NCI-H345 treated with DMSO at 0.1 percent for 48 hours (cell line): ENCODE results near the gene MMP12.
"Not testable (repeated sequence)": the region's sequence is repeated elsewhere in the genome, so short reads cannot be mapped to it uniquely, and the experiment has no call there.

Source experiments
- DNase-seq: peaks from one replicate; lab custom pipeline; 2025; ENCODE audit not compliant: unreplicated experiment; lab: John Stamatoyannopoulos, UW

MMP12 gene

DNA sequence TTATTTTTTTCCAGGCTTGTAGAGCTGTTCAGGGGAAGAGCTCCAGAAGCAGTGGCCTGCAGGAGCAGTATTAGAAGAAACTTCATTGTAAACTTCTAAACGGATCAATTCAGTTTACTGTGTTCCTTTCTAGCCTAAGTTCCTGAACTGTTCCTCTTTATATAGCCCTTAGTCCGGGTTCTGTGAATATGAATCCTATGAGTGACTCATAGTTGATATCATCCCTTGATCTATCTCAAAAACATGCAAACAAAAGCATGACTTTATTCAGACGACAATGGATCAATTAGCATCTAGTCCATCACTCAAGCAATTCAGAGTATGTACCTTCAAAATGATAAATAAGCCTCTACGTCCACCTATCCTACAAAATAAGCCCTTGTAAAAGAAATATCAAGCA, at the start of gene MMP12:
TSS of gene MMP12 (minus strand) at position 131 of the 400 bp plus-strand sequence. CDS start at position 86, 45 bp downstream.
- DNase-seq = no peak

DNA sequence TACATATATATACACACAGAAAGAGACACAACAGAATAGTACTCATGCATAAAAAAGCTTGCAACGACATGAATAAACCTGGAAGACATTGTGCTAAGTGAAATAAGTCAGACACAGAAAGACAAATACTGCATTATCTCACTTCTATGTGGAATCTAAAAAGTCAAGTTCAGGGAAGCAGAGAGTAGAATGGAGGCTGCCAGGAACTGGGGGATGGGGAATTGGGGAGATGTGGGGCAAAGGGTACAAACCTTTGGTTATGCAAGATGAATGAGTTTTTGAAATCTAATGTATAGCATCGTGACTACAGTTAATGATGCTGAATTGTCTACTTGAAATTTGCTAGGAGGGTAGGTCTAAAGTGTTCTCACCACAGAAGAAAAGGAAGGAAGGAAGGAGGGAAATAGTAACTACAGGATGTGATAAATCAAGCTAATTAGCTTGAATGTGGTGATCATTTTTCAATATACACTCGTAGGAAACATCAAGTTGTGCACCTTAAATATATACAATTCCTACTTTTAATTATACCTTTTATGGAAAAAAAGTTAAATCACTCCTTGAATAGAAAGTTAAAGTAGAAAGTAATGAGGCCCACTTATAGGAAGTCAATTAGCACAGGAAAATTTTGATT, 46.9 kb upstream of the MMP12 start:
- DNase-seq = no peak

DNA sequence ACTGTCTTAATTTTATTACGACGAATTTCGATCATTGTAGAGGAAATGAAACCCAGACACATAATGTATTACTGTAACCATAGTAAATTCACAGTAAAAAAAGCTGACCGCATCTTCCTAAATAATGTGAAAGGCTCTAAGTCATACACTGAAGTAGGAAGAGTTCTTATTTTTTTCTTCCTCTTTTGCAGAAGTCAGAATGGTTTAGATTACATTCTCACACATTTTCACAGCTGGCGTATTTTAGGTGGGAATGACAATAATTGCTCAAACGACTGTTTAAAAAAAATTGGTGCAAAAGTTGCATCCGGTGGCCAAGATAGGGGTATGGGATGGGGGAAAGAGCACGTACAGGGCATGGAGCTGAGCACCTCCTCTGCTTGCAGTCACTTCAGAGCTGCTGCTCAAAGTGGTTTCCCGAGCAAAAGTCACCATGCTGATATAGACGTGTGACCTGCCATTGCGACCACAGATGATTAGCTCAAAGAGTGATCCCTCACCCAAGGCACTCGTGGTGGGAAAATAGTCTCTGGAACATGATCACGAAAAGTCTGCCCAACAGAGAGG, 45.4 kb upstream of the MMP12 start:
- no peak for DNase-seq

DNA sequence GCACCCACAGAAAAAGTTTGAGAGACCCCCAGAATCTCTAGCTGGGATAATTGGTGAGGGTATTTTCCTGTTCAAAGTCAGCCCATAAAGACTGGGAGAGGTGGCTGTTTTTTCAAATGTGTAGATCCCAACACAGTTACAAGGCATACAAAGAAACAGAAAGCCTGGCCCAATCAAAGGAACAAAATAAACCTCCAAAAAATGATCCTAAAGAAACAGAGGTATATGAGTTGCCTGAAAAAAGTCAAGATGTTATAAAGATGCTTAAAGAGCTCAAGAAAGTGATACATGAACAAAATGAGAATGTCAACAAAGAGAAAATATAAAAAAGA, 40.2 kb upstream of the MMP12 start:
- no peak for DNase-seq

DNA sequence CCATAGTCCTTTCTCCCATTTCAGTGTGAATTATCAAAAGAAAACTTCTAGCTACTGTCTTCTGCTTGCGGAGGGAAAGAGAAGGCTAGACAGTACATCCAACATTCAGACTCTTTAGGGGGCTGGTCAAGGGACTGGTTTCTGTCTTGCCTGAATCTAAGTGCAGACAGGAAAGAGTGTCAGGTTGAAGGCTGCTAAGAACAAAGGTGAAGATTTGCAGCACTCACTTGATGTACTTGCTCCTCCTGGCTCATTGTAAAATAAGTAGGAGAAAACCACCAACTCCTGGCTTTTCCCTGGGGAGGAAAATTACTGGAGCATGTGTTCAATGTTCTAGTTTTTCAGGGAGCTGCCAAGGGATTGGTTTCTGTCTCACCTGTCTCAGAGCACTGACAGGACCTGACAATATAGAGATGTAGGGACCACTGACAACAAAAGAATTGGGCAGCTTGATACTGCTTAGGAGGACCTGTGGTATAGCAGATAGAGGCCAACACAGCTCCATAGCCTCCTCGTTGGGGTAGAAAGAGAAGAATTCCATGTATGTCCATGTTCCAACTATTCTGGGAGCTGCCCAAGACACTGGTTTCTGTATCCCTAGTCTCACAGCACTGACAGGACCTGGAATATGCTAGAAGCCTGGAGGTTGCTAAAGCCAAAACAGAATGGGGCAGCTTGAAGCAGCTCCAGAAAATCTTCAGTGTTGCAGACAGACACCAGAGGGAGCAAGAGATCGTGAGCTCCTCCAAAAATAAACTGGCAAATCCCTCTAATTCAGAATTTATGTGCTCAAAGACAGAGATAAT, 39.7 kb upstream of the MMP12 start:
- DNase-seq = no peak

DNA sequence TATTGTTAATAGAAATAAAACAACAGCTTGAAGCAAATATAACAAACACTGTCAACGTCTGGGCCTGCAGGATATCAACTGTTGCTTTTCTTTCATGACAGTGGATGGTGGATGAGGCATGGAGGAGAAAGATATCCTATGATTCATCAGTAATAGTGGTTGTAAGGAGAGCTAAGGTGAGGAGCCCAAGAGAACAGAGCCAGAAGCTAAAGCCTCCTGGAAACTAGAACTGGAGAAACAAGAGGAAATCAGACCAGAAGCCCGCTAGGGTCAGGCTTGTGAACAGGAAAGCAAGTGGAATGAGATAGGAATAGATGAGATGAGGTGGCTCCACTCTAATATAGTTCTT, 37.7 kb upstream of the MMP12 start:
- no peak for DNase-seq

DNA sequence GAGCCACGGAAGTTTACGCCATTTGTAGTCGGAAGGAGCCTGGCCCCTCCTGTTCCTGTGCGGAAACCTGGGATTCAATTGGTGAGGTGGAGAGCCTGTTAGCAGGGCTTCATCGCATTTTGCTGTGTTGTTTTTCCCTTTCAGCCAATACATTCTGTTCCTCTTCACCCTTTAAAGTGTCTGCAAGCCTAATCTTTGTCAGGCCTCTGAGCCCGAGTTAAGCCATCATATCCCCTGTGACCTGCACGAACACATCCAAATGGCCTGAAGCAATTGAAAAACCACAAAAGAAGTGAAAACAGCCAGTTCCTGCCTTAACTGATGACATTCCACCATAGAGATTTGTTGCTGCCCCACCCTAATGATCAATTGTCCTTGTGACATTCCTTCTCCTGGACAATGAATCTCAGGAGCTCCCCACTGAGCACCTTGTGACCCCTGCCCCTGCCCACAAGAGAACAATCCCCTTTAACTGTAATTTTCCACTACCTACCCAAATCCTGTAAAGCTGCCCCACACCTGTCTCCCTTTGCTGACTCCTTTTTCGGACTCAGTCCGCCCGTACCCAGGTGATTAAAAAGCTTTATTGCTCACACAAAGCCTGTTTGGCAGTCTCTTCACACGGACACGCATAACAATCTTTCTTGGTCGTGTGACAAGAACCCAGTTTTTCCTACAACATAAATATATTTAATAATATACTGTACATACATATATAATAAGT, 37.1 kb upstream of the MMP12 start:
- DNase-seq = no peak

DNA sequence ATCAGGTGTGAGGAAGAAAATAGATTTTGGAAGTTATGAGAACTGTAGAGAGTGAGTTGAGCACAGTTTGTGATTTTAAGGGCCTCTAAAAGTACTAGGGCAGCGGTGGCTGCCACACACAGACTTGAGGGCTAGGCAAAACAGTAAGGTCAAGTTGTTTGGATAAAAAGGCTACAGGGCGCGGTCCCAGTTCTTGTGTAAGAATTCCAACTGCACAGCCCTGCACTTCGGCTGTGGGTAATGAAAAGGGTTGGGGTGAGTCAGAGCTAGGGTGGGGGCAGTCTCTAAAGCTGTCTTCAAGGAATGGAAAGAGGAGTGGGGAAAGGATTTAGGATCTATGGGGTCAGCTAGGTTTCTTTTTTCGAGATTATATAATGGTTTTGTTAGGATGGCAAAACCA, 31.1 kb upstream of the MMP12 start:
- not testable (repeated sequence) for DNase-seq

DNA sequence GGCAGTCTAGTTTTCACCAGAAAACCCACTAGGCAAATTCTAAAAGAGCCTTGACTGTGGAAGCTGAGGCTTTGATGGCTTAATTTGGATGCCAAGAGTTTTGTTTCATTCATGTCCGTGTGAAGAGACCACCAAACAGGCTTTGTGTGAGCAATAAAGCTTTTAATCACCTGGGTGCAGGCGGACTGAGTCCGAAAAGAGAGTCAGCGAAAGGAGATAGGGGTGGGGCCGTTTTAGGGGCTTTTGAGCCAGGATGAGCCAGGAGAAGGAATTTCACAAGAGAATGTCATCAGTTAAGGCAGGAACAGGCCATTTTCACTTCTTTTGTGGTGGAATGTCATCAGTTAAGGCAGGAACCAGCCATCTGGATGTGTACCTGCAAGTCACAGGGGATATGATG, 29.1 kb upstream of the MMP12 start:
- not testable (repeated sequence) for DNase-seq

DNA sequence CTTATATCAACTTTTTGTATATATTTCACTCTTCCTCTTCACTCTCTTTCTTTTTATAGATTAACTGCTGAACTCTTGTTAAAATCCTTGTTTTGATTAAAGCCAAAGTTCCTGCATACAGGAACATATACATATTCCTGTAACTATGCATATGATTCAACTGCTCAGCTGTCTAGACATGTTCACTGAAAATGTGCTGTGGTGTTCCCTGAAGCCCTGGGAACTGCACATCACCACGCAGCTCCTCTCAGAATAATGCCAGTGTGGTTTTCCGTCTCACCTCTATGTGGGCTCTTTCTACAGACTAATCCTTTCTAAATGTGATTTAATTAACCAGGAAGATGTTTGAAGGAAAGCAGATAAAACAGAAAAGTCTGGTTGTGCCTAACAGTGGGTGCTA, 25.6 kb upstream of the MMP12 start:
- DNase-seq = no peak

DNA sequence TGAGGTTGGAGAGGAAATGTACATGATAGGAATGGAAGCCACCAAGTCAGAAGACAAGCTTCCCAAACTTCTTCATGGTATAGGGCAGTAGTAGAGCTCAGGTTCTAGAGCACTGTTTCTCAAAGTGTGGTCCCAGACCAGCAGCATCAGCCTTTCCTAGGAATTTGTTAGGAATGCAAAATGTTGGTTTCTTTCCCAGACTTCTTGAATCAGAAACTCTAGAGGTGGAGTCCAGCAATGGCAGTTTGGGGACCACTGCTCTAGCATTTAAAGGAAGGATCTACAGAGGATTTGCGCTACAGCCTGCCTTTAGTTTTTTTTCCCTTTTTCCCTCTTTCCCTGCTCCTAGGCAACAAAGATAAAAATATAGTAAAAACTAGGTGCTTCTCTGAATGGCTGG, 17.0 kb upstream of the MMP12 start:
- no peak for DNase-seq

DNA sequence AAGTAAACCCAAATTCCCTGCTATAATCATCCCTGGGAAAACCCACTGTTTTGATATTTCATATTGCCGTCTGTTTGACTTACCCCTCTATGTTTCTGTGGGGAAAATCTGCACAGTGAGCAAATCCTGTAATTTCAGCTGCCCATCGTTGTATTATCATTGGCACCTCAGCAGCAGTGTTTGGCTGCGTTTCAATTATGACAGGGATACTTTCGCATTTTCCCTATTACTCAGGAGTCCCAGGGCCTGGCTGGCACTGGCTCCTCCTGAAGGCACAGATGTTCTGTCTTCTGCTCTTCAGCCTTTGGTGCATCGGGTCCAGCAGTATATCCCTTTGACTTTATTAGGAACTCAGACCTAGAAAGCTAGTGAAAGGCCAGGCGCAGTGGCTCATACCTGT, 12.2 kb upstream of the MMP12 start:
- DNase-seq = no peak

DNA sequence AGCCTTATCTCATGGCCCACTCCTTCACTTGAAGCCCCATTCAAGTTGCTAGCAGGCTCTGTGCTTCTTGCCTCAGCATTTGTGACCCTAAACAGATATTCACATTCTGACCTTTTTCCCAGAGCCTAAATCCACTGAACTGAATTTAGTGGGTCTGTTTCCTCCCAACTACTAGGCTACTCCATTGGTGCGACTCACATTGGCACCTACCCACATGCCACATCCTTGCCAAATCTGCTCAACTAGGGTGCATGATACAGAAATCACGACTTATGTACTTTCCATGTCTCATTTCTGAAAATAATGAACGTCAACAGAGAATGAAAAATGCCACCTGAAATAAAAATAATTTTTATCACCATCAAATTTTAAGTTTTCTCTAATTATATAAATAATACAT, 8.4 kb upstream of the MMP12 start:
- no peak for DNase-seq

DNA sequence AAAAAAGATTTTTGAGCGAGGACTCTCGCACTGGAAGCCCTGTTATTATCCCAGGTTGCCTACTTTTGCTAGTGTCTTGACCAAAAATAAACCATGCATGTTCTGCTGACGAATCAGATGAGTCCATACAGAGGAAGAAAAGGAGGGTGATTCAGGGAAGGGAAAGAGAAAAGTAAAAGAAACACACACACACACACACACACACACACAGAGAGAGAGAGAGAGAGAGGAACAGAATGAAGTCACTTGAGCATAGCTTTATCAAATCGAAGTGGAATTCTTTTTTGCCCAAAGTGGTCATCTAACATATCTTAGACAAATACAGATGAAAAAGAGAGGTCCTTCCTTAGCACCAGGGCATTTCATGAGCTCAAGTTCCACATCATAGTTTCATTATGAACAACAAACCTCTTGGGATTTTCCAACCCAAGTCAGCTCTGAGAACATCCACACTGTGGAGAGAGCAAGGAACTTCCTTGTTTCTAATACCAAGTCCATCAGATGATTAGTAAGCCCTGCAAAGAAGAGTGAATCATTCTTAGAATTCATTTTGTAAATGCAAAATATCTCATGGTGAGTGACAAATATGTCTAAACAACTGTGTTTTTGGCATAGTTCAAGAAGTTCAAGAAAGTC, 7.7 kb upstream of the MMP12 start:
- no peak for DNase-seq

DNA sequence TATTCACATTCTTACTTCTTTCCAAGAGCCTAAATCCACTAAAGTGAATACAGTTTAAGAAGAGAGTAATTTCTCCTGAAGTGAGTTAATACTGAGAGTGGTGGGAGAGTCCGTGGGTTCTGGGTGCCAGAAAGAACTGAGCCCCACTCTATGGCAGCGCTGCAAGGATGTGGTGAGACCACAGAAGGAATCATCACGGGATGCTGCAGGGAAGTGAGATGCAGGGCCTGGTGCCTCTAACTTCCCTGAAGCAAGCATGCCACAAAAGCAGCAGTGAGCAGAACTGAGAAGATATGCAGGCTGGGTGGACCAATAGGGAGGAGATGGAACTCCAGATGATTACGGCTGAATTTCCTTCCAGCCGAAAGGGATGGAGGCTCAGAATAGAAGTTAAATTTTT, 5.0 kb upstream of the MMP12 start:
- DNase-seq = no peak

DNA sequence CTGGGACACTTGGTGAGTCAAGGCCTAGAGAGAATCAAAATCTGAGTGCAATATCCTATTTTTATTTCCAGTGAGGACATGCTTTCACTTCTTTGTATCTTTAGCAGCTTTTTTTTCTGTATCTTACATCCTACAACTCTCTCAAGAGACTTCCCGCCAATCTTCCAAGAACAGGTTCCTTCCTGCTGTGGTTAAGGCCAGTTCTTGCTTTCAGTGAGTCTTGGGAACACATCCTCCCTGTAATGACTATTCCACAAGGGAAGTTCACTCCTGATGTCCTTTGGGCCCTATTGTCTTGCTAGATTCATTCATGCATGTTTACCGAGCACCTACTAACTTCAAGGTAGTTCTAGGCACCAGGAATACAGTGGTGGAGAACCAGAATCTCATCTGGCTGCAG, 3.8 kb upstream of the MMP12 start:
- DNase-seq = no peak

DNA sequence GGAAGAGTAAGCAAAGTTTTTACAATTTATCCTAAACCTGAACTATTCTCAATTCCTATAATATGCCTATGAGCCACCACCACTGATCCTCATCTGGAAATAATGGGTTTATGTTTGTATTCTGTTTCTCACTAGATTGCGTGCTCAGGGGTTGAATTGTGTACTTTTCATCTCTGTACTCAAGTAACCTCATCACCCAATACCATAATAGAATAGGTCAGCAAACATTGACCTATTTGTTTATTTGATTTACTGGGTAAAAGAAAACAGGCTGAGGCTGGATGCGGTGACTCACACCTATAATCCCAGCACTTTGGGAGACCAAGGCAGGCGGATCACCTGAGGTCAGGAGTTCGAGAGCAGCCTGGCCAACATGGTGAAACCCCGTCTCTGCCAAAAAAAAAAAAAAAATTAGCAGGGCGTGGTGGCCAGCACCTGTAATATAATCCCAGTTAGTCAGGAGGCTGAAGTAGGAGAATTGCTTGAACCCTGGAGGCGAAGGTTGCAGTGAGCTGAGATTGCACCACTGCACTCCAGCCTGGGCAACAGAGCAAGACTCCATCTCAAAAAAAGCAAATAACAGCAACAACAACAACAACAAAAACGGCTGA, 5.3 kb downstream of the MMP12 start:
- DNase-seq = not testable (repeated sequence)

DNA sequence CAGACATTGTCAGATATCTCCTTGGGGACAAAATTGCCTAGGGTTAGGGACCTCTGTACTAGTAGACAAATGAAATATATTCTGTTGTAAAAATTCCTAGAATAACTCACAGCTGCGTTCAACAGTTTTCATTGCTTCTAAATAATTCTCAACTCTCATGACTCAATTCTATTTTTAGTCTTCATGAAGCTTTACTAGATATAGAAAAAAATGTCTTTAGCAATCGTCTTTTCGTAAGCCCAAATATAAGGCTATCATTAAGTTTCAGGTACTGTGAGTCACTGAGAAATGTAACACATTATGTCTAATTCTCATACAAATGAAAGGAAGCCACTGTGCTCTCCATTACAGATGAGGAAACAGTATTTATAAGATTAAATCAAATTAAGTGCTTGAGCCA, 6.4 kb downstream of the MMP12 start:
- DNase-seq = no peak

DNA sequence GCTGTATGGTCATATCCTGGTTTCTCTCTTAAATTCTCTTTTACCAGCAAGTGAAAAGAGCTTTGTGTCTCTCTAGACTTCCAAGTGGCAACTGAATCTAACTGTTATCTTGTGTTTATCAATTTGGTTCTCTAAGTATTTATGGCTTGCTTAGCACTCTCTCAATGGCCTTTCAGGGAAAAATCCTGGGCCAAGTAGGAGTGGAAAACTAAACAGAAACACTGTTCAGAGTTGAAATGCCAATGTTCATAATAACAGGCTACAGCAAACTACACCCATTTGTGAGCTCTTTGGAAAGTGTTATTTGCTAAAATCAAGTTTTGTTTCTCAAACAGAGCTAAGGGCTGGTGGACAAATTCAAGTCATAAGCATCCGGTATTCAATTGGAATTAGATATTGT, 10.1 kb downstream of the MMP12 start:
- DNase-seq = no peak

DNA sequence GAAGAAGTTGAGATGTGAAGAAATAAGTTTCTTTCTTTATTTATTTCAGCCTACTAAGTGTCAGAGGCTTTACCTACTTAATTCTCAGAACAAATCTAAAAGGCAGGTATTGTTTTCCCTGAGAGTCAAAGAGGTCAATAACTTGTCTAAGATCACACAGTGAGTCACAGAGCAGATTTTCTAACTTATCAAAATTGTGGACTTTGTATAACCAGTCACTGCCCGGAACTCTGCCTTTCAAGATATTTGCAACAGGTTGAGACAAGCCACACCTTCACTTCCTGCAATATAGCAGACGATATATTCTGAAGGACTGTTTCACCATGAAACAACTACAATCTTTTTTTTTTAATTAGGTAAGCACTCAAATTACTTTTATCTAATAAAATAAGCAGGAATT, 20.8 kb downstream of the MMP12 start:
- DNase-seq = no peak

DNA sequence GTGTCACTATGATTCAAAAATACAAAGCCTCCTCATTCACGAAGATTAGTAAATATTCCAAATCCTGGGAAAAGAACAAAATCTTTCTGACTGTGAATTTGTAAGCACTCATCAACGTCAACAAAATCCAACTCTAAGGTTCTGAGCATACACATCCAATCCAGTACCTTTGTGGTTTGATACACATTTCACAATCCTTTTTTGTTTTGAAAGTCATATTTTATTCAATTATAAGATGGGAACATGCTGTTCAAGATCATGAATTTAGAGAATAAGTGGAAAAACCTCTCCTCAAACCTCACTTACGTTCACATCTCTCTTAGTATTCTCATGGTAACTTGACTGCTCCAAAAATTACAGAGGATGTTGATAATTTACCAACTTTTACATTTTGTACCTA, 21.7 kb downstream of the MMP12 start:
- DNase-seq = no peak
